Common myeloid progenitor, CD34-positive (primary cell): ENCODE results near the gene AFF3.
"Not testable (repeated sequence)": the region's sequence is repeated elsewhere in the genome, so short reads cannot be mapped to it uniquely, and the experiment has no call there.

Source experiments
- CTCF ChIA-PET: fragments of 350-600 bp; sonication (Branson Sonifier 250); formaldehyde crosslinking; loops from one replicate; lab custom pipeline; 2021; ENCODE audit warnings: antibody characterized with exemption; lab: Charles Lee
- POLR2A ChIA-PET: fragments of 350-600 bp; sonication (Branson Sonifier 250); formaldehyde crosslinking; loops from one replicate; lab custom pipeline; 2021; ENCODE audit warnings: antibody characterized with exemption; lab: Charles Lee
- DNase-seq, 3 donors: peaks; one replicate each; pipeline versions ENCODE4 v3.0.0 to v3.0.0-alpha.2; 2013
- H3K27ac ChIP-seq, 2 experiments: 1 replicate in 1 of 2; 2 replicates in 1 of 2; pipeline ENCODE4 v1.7.0; 2013; ENCODE audit warnings: inconsistent platforms in 2 of 2, low read length in 2 of 2, mild to moderate bottlenecking in 2 of 2, low read depth in 1 of 2, moderate library complexity in 1 of 2; ENCODE audit not compliant: severe bottlenecking in 2 of 2, insufficient read depth in 1 of 2, poor library complexity in 1 of 2
- H3K27me3 ChIP-seq, 5 experiments: replicated peaks in 2 of 5; 1 replicate in 3 of 5; 2 replicates in 2 of 5; pipeline versions ENCODE4 v1.6.1 to v1.7.0; 2013; ENCODE audit warnings: low read length in 4 of 5, mild to moderate bottlenecking in 2 of 5, moderate library complexity in 2 of 5, inconsistent platforms in 1 of 5; ENCODE audit not compliant: insufficient read depth in 5 of 5, control insufficient read depth in 4 of 5
- H3K36me3 ChIP-seq, 4 experiments: 1 replicate in 2 of 4; 2 replicates in 2 of 4; pipeline versions ENCODE4 v1.6.1 to v1.7.0; 2013; ENCODE audit warnings: low read length in 3 of 4, control low read depth in 1 of 4, mild to moderate bottlenecking in 1 of 4; ENCODE audit not compliant: control insufficient read depth in 4 of 4, insufficient read depth in 4 of 4
- H3K4me1 ChIP-seq, 4 experiments: 1 replicate in 3 of 4; 2 replicates in 1 of 4; pipeline versions ENCODE4 v1.6.1 to v1.7.1; 2013; ENCODE audit warnings: low read length in 3 of 4, mild to moderate bottlenecking in 3 of 4, control low read depth in 1 of 4, inconsistent platforms in 1 of 4, moderate library complexity in 1 of 4; ENCODE audit not compliant: control insufficient read depth in 4 of 4, insufficient read depth in 4 of 4; ENCODE audit errors: control extremely low read depth in 1 of 4
- H3K4me3 ChIP-seq, 7 experiments: 1 replicate in 4 of 7; 2 replicates in 3 of 7; pipeline versions ENCODE4 v1.5.1 to v1.7.0; 2013; ENCODE audit warnings: mild to moderate bottlenecking in 7 of 7, low read length in 6 of 7, moderate library complexity in 6 of 7, inconsistent platforms in 2 of 7, low read depth in 2 of 7, control low read depth in 1 of 7; ENCODE audit not compliant: insufficient read depth in 4 of 7, control insufficient read depth in 1 of 7; ENCODE audit errors: extremely low read depth in 1 of 7
- H3K9me3 ChIP-seq, 5 experiments: 1 replicate in 4 of 5; 2 replicates in 1 of 5; pipeline versions ENCODE4 v1.6.1 to v1.7.1; 2013; ENCODE audit warnings: low read length in 4 of 5, mild to moderate bottlenecking in 2 of 5, inconsistent platforms in 1 of 5, low read depth in 1 of 5, moderate library complexity in 1 of 5; ENCODE audit not compliant: control insufficient read depth in 4 of 5, insufficient read depth in 2 of 5; ENCODE audit errors: control extremely low read depth in 1 of 5
- WGBS: methylation state at CpG from one replicate; pipeline ENCODE4 v1.1.5; 2013; ENCODE audit not compliant: insufficient coverage; 5-methylcytosine and 5-hydroxymethylcytosine counted together

The AFF3 gene

DNA sequence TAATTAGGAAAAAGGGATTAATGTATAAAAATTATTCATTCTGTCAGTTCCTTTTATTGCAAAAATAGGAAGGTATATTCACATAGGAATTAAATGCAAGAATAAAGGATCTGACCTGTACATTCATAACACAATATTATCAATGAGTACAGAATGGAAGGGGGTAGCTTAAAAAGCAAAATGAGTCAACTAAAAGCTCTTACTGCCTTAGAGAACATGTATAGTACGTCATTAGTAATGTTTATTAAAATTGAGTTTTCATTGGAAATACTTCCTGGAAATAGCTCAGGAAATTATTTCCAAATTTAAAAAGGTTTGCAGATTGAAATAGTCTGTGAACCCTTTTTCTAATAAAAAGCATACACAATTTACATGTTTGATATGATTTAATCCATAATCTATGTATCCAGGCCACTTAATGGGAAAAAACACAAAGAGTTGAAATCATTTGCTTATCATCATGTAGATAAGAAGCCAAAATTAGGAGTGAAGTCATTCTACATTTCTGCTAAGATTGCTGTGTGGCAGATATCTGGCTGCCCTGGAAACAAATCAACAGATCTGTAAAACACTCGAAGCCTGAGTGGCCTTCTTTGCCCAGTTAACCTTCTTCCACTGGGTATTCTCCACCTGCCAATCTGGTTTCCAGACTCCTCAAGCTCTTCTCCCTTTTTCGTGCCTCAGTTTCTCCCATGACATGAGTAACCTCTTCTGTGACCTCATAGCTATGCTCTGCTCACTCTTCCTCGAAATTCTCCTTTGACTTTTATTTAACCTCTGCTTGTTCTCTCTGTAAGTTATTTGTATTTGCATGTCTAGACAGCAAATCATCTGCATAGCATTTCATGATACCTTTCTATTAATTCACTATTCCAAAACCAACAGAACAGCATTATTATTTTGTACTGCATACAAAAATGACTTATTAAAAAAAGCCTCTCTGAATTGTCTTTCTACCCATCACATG is 471.3 kb downstream of the AFF3 start:
- H3K4me3 ChIP-seq: no peak overlapping the region
- H3K4me1 ChIP-seq: no peaks in the 10 kb centered on the region
- peaks cover 0 to 7% (median 1%) of the 10 kb centered on the region in 4 experiments for H3K36me3 ChIP-seq
- CTCF ChIA-PET: no interaction called here
- WGBS: 83% methylated on average over 1 of the region's 4 CpGs
- peaks cover 0 to 7% (median 1%) of the 10 kb centered on the region in 5 experiments for H3K9me3 ChIP-seq
- H3K27ac ChIP-seq: no peak overlapping the region
- DNase-seq: no peak
- H3K27me3 ChIP-seq: no peaks in the 10 kb centered on the region
- POLR2A ChIA-PET: no interaction called here

GRCh38 chr2:99666256-99666655 is 476.1 kb downstream of the AFF3 start:
- no CpG with 5 or more reads among the region's 1 CpG for WGBS
- peaks cover 0 to 9% (median 2%) of the 10 kb centered on the region in 5 experiments for H3K9me3 ChIP-seq
- H3K27me3 ChIP-seq: no peaks in the 10 kb centered on the region
- POLR2A ChIA-PET: interaction anchor here (0.6 kb wide), 1 partner anchor 26 kb away, joined by 4 read pairs; no protein-coding TSS in a partner anchor
- peaks cover 0 to 10% (median 1%) of the 10 kb centered on the region in 4 experiments for H3K36me3 ChIP-seq
- CTCF ChIA-PET: no interaction called here
- H3K4me3 ChIP-seq: no peak overlapping the region
- no peak for DNase-seq
- no peaks in the 10 kb centered on the region for H3K4me1 ChIP-seq
- no peak overlapping the region for H3K27ac ChIP-seq

- CTCF ChIA-PET: interaction anchor here (0.5 kb wide), 1 partner anchor 59 kb away, joined by 4 read pairs; no protein-coding TSS in a partner anchor
- H3K9me3 ChIP-seq: peaks cover 0 to 4% (median 1%) of the 10 kb centered on the region in 5 experiments
- no peaks in the 10 kb centered on the region for H3K4me1 ChIP-seq
- H3K27ac ChIP-seq: no peak overlapping the region
- POLR2A ChIA-PET: no interaction called here
- 100% methylated on average over 2 of the region's 2 CpGs for WGBS
- H3K36me3 ChIP-seq: peaks cover 0 to 3% (median 0%) of the 10 kb centered on the region in 4 experiments
- no peak for DNase-seq
- H3K27me3 ChIP-seq: no peaks in the 10 kb centered on the region
- H3K4me3 ChIP-seq: no peak overlapping the region
These were observed 478.7 kb downstream of the AFF3 start for GRCh38 chr2:99663641-99664040.

DNA sequence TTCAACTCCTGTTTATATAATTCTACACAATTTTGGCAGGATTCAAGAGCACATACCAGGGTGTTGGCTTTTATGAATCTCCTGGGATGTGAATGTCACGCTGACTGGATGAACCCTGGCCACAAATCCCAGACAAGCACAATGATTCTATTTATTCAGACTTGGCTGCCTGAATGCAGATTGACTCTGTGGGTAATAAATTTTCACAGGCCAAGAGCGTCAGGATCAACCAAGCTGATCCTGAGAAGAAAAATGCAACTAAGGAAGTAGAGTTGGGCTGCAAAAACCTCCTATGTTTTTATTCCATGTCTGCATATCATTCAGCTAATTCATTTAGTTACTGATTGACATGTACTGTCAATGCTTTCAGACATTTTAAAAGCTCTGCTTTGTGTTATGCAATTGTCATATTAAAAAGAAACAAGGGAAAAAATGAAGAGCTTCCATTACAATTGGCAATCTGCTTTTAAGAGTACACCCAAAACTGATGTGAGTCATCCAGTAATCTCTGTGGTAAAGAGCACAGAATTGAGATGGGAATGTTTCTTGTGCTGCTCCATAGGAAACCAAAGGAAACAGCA is 479.5 kb downstream of the AFF3 start:
- Histone ChIP-seq H3K27ac (no peak overlapping the region), H3K4me3 (no peak overlapping the region), H3K9me3 (peaks cover 0 to 4% (median 1%) of the 10 kb centered on the region in 5 experiments), H3K27me3 (no peaks in the 10 kb centered on the region), H3K4me1 (no peaks in the 10 kb centered on the region), H3K36me3 (peaks cover 0 to 3% (median 0%) of the 10 kb centered on the region in 4 experiments)
- ChIA-PET POLR2A (no interaction called here), CTCF (interaction anchor here (0.6 kb wide), 1 partner anchor 22 kb away, joined by 3 read pairs; no protein-coding TSS in a partner anchor)
- WGBS: 100% methylated on average over 1 of the region's 2 CpGs
- no peak for DNase-seq

GRCh38 chr2:99661761-99662160 is 480.6 kb downstream of the AFF3 start:
- 97% methylated on average over 6 of the region's 9 CpGs for WGBS
- H3K4me1 ChIP-seq, H3K36me3 ChIP-seq, H3K4me3 ChIP-seq, H3K27me3 ChIP-seq, POLR2A ChIA-PET, H3K9me3 ChIP-seq, DNase-seq, CTCF ChIA-PET, H3K27ac ChIP-seq: not testable (repeated sequence)

- H3K27me3 ChIP-seq: no peaks in the 10 kb centered on the region
- CTCF ChIA-PET: no interaction called here
- H3K4me1 ChIP-seq: no peaks in the 10 kb centered on the region
- H3K27ac ChIP-seq: no peak overlapping the region
- no peak for DNase-seq
- peaks cover 0 to under 1% (median 0%) of the 10 kb centered on the region in 5 experiments for H3K9me3 ChIP-seq
- POLR2A ChIA-PET: no interaction called here
- 97% methylated on average over 6 of the region's 8 CpGs for WGBS
- H3K4me3 ChIP-seq: no peak overlapping the region
- peaks cover 0 to under 1% (median under 1%) of the 10 kb centered on the region in 4 experiments for H3K36me3 ChIP-seq
These were observed 481.6 kb downstream of the AFF3 start for GRCh38 chr2:99660616-99661406.
